GM19099 (cell line): ENCODE measurements around the gene RNPEPL1.
A peak's percentile ranks its signal among the peaks of the same experiment; 100 is the strongest.

Experiments
- POLR2A ChIP-seq: IDR thresholded peaks from 3 replicates; pipeline ENCODE4 v1.6.1; 2011; ENCODE audit warnings: low read depth; ENCODE audit not compliant: insufficient read length; ENCODE audit errors: extremely low read depth

The RNPEPL1 gene

GRCh38 chr2:240577281-240578109 lies 9.2 kb downstream of the RNPEPL1 start:
- TF ChIP-seq POLR2A, result no peak

GRCh38 chr2:240578110-240578450 lies 9.8 kb downstream of the RNPEPL1 start:
- no peak for TF ChIP-seq POLR2A

GRCh38 chr2:240578488-240578887 lies 10.2 kb downstream of the RNPEPL1 start:
- no peak for TF ChIP-seq POLR2A

GRCh38 chr2:240579071-240579762 lies 10.9 kb downstream of the RNPEPL1 start:
- no peak for TF ChIP-seq POLR2A

GRCh38 chr2:240579771-240580614 lies 11.7 kb downstream of the RNPEPL1 start:
- no peak for TF ChIP-seq POLR2A

- no peak for TF ChIP-seq POLR2A
Observed at GRCh38 chr2:240581811-240582210, 13.5 kb downstream of the RNPEPL1 start.

GRCh38 chr2:240582781-240583180 lies 14.5 kb downstream of the RNPEPL1 start:
- no peak for TF ChIP-seq POLR2A

GRCh38 chr2:240583774-240584173 lies 15.5 kb downstream of the RNPEPL1 start:
- TF ChIP-seq POLR2A, result no peak

- TF ChIP-seq POLR2A, result peak; percentile 61
Observed at GRCh38 chr2:240584486-240585031, 16.3 kb downstream of the RNPEPL1 start.

- peak; percentile 12 for TF ChIP-seq POLR2A
Observed at GRCh38 chr2:240585101-240585500, 16.8 kb downstream of the RNPEPL1 start.

GRCh38 chr2:240585681-240586197 lies 17.5 kb downstream of the RNPEPL1 start:
- TF ChIP-seq POLR2A, result no peak

GRCh38 chr2:240586198-240586918 lies 18.1 kb downstream of the RNPEPL1 start, which contains the start of gene CAPN10:
CAPN10 (plus strand) TSS chr2:240586734; CDS start chr2:240586912, 178 bp downstream.
- TF ChIP-seq POLR2A, result peak; percentile 85

GRCh38 chr2:240586919-240587800 lies 18.9 kb downstream of the RNPEPL1 start:
- no peak for TF ChIP-seq POLR2A
